A549 (cell line): ENCODE measurements around the gene KNDC1. TPM values are rescaled to one million over a fixed set of nuclear protein-coding genes. Genes with fewer than 3 reads are reported as not detected.

Source experiments
- ATAC-seq, 2 experiments: fragments of 200-7000 bp in 1 of 2; fragments of >200 bp in 1 of 2; cut with Nextera tagmentation in 1 of 2; cut with Tn5 transposase in 1 of 2; 3 replicates each; pipeline versions ENCODE4 v1.8.0 to v1.9.1; 2018 to 2020; ENCODE audit warnings: mild to moderate bottlenecking in 1 of 2, moderate library complexity in 1 of 2
- CTCF ChIA-PET: fragments of 300-600 bp; sonication (Branson Sonifier 250); formaldehyde crosslinking; extraction: SDS; loops from one replicate; lab custom pipeline; 2021; ENCODE audit warnings: antibody characterized with exemption, inconsistent platforms; lab: Yijun Ruan, JAX
- POLR2A ChIA-PET: fragments of 350-600 bp; formaldehyde crosslinking; extraction: SDS; loops from one replicate; lab custom pipeline; 2021; ENCODE audit warnings: antibody characterized with exemption, inconsistent platforms; lab: Yijun Ruan, JAX
- DNase-seq, 2 experiments: peaks; one replicate each; pipeline versions ENCODE4 v3.0.0 to v3.0.0-alpha.2; 2011 to 2016; ENCODE audit warnings: low read depth in 1 of 2, low spot score in 1 of 2
- FAIRE-seq: peaks from 2 replicates; lab custom pipeline; 2011; peaks lifted over from hg19 to GRCh38; lab: Jason Lieb, UNC
- H3K27ac ChIP-seq, 2 experiments: fragments of >200 bp; sonication (Bioruptor Twin); formaldehyde crosslinking; 3 replicates each; pipeline ENCODE4 v1.5.1; 2016 to 2017
- H3K4me1 ChIP-seq: fragments of >200 bp; sonication (Bioruptor Twin); formaldehyde crosslinking; 3 replicates; pipeline ENCODE4 v1.6.1; 2016
- H3K4me2 ChIP-seq: fragments of >200 bp; sonication (Bioruptor Twin); formaldehyde crosslinking; 3 replicates; pipeline ENCODE4 v1.6.1; 2016
- H3K4me3 ChIP-seq: fragments of >200 bp; sonication (Bioruptor Twin); formaldehyde crosslinking; 3 replicates; pipeline ENCODE4 v1.5.1; 2016
- H3K9me3 ChIP-seq: fragments of >200 bp; sonication (Bioruptor Twin); formaldehyde crosslinking; 3 replicates; pipeline ENCODE4 v1.6.1; 2016
- BHLHE40 ChIP-seq: IDR thresholded peaks from 2 replicates; pipeline ENCODE4 v1.6.1; 2012; ENCODE audit warnings: low read depth, low read length, inconsistent platforms
- CEBPB ChIP-seq, 2 experiments: fragments of >200 bp in 1 of 2; sonication (Bioruptor Twin) in 1 of 2; formaldehyde crosslinking in 1 of 2; IDR thresholded peaks; 2 replicates each; pipeline ENCODE4 v1.6.1; 2012 to 2016
- CHD2 ChIP-seq: fragments of 150-350 bp; IDR thresholded peaks from 2 replicates; pipeline ENCODE4 v1.6.1; 2014; ENCODE audit warnings: low read length; ENCODE audit not compliant: partially characterized antibody
- EP300 ChIP-seq, 2 experiments: fragments of >200 bp; sonication (Bioruptor Twin); formaldehyde crosslinking; IDR thresholded peaks; 2 replicates in 1 of 2; 3 replicates in 1 of 2; pipeline ENCODE4 v1.6.1; 2016 to 2017
- ESRRA ChIP-seq: fragments of 150-350 bp; IDR thresholded peaks from 2 replicates; pipeline ENCODE4 v1.6.1; 2014; ENCODE audit warnings: mild to moderate bottlenecking, low read length, borderline replicate concordance
- KDM5A ChIP-seq: fragments of 200-600 bp; sonication (generic); IDR thresholded peaks from 2 replicates; pipeline ENCODE4 v1.6.1; 2016; ENCODE audit warnings: antibody characterized with exemption, mild to moderate bottlenecking
- MAFK ChIP-seq: fragments of 450-650 bp; IDR thresholded peaks from 2 replicates; pipeline ENCODE4 v1.6.1; 2014; ENCODE audit not compliant: partially characterized antibody
- MYC ChIP-seq: IDR thresholded peaks from 2 replicates; pipeline ENCODE4 v1.6.1; 2012; ENCODE audit warnings: mild to moderate bottlenecking, inconsistent platforms, low read length, improper control_type of control experiment, borderline replicate concordance
- PHF8 ChIP-seq: fragments of 200-600 bp; sonication (generic); IDR thresholded peaks from 2 replicates; pipeline ENCODE4 v1.6.1; 2016; ENCODE audit warnings: low read depth, mild to moderate bottlenecking, antibody characterized with exemption, moderate library complexity, borderline replicate concordance
- RAD21 ChIP-seq, 2 experiments: fragments of >200 bp in 1 of 2; sonication (Bioruptor Twin) in 1 of 2; formaldehyde crosslinking in 1 of 2; IDR thresholded peaks in 1 of 2; conservative IDR thresholded peaks in 1 of 2; 2 replicates in 1 of 2; 3 replicates in 1 of 2; pipeline ENCODE4 v1.6.1; 2012 to 2018; ENCODE audit warnings: inconsistent platforms in 1 of 2
- WGBS: methylation state at CpG from one replicate; pipeline ENCODE4 v1.1.6; 2017; ENCODE audit errors: missing lambda C conversion rate; 5-methylcytosine and 5-hydroxymethylcytosine counted together
- polyA plus RNA-seq, 4 experiments: library from polyadenylated mRNA; depleted of rRNA in 3 of 4; stranded (reverse); fragments of >200 nt; fragmentation: RNase III in 1 of 4; extraction: RNeasy Plus Mini Kit Qiagen cat#74134 plus additional on column Dnase treatment in 1 of 4; gene quantifications; 2 replicates in 3 of 4; 3 replicates in 1 of 4; pipeline ENCODE4 v1.2.3, GENCODE V29; 2011 to 2017
- TF ChIP-seq, protein P1 (sequence below): fragments of 200-600 bp; sonication (generic); IDR thresholded peaks from 2 replicates; pipeline ENCODE4 v1.6.1; 2016; ENCODE audit warnings: antibody characterized with exemption, mild to moderate bottlenecking, moderate library complexity
- TF ChIP-seq, protein P2 (sequence below): IDR thresholded peaks from 2 replicates; pipeline ENCODE4 v1.6.1; 2012; ENCODE audit warnings: low read depth, borderline replicate concordance
- TF ChIP-seq, protein P3 (sequence below): fragments of 250-450 bp; sonication (Bioruptor Pico); IDR thresholded peaks from 2 replicates; pipeline ENCODE4 v1.5.0; 2020; ENCODE audit warnings: low read depth, mild to moderate bottlenecking, moderate library complexity
- TF ChIP-seq, protein P4 (sequence below): IDR thresholded peaks from 2 replicates; pipeline ENCODE4 v1.6.1; 2012
- TF ChIP-seq, protein P5 (sequence below): fragments of 450-650 bp; IDR thresholded peaks from 2 replicates; pipeline ENCODE4 v1.6.1; 2014; ENCODE audit warnings: antibody characterized with exemption
- TF ChIP-seq, protein P6 (sequence below): fragments of 150-350 bp; IDR thresholded peaks from 2 replicates; pipeline ENCODE4 v1.6.1; 2014; ENCODE audit warnings: low read depth, mild to moderate bottlenecking, low read length
- TF ChIP-seq, protein P7 (sequence below): IDR thresholded peaks from 2 replicates; pipeline ENCODE4 v1.6.1; 2012

The KNDC1 gene
- polyA plus RNA-seq, 2 of the 4 experiments (the other 2 are of a cell fraction): 0.56 to 0.63 TPM

DNA sequence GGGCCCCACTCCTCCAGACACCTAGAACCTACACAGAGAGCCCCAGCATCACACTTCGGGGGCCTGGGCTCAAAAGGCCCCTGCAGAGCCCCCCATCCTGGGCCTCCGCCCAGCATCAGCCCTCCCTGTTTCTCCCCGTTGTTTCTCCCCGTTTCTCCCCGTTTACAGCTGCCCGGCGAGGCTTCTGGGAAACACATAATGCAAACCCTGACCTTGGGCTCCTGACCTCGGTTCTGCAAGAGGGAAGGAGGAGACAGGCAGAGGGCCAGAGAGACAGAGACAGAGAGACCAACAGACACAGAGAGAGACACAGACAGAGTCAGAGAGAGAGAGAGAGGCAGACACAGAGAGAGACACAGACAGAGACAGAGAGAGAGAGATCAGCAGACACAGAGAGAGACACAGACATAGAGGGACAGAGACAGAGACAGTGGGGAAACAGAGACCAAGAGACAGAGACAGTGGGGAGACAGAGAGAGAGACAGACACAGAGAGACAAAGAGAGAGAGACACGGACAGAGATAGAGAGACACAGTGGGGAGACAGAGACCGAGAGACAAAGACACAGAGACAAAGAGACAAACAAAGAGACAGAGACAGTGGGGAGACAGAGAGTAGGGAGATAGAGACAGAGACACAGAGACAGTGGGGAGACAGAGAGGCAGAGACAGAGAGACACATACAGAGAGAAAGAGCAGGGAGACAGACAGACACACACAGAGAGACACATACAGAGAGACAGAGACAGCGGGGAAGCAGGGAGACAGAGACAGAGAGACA lies 90.1 kb downstream of the KNDC1 start (continued):
- TF ChIP-seq ESRRA: no peak
- no peak for TF ChIP-seq RAD21 (conservative IDR thresholded peaks at IDR 0.05 in 1 of 2, IDR thresholded peaks at IDR 0.05 in 1 of 2)

DNA sequence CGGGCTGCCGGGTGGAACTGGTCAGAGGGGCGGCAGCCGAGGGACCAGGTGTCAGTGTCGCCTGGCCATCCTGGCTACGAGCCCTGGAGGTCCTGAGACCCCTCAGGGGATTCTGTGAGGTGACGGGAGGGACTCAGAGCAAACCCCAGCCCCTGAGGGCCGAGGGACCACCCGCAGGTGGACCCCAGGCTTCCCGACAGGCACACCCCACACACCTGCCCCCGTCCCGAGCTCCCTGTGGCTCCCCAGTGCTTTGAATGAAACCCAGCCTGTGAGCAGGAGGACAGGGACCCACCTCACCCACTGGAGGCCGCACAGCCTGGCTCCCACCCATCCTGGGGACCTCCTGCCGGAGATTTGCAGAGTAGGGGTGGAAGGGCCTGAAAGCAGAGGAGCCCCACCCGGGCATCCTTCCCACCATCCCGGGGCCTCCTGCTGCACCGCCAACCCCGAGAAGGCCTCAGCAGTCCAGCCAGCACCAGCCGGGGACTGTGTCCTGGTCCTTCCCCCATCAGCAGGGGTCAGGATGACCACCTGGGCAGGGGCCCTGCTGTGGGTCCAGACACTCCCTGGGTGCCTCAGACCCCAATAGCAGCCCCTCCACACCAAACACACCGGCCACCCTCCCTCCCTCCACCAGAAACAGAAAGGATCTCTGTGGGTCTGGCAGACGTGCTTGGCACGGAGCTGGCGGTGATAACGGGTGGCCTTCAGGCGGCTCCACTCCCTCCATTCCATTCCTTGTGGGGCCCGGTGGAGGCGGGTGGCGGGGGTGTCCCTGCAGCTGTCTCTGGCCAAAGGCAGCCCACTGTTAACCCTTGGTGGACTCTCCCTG lies 91.6 kb downstream of the KNDC1 start:
- POLR2A ChIA-PET: no interaction called here
- DNase-seq (no peak), ATAC-seq (peak in 1 of 2 experiments; percentile 17; a peak in 2 of 6 replicates), FAIRE-seq (no peak)
- no peaks in the 10 kb centered on the region for H3K9me3 ChIP-seq
- CTCF ChIA-PET: interaction anchor here (0.8 kb wide), 1 partner anchor 90 kb away, joined by 3 read pairs; no protein-coding TSS in a partner anchor
- H3K27ac ChIP-seq: no peak overlapping the region
- TF ChIP-seq PHF8 (no peak), MAFK (no peak), CEBPB (IDR thresholded peaks at IDR 0.05) (no peak), BHLHE40 (no peak), KDM5A (no peak)
- TF ChIP-seq, protein P1, sequence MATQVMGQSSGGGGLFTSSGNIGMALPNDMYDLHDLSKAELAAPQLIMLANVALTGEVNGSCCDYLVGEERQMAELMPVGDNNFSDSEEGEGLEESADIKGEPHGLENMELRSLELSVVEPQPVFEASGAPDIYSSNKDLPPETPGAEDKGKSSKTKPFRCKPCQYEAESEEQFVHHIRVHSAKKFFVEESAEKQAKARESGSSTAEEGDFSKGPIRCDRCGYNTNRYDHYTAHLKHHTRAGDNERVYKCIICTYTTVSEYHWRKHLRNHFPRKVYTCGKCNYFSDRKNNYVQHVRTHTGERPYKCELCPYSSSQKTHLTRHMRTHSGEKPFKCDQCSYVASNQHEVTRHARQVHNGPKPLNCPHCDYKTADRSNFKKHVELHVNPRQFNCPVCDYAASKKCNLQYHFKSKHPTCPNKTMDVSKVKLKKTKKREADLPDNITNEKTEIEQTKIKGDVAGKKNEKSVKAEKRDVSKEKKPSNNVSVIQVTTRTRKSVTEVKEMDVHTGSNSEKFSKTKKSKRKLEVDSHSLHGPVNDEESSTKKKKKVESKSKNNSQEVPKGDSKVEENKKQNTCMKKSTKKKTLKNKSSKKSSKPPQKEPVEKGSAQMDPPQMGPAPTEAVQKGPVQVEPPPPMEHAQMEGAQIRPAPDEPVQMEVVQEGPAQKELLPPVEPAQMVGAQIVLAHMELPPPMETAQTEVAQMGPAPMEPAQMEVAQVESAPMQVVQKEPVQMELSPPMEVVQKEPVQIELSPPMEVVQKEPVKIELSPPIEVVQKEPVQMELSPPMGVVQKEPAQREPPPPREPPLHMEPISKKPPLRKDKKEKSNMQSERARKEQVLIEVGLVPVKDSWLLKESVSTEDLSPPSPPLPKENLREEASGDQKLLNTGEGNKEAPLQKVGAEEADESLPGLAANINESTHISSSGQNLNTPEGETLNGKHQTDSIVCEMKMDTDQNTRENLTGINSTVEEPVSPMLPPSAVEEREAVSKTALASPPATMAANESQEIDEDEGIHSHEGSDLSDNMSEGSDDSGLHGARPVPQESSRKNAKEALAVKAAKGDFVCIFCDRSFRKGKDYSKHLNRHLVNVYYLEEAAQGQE: no peak
- TF ChIP-seq, protein P2, sequence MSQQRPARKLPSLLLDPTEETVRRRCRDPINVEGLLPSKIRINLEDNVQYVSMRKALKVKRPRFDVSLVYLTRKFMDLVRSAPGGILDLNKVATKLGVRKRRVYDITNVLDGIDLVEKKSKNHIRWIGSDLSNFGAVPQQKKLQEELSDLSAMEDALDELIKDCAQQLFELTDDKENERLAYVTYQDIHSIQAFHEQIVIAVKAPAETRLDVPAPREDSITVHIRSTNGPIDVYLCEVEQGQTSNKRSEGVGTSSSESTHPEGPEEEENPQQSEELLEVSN: no peak
- TF ChIP-seq, protein P3, sequence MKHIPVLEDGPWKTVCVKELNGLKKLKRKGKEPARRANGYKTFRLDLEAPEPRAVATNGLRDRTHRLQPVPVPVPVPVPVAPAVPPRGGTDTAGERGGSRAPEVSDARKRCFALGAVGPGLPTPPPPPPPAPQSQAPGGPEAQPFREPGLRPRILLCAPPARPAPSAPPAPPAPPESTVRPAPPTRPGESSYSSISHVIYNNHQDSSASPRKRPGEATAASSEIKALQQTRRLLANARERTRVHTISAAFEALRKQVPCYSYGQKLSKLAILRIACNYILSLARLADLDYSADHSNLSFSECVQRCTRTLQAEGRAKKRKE (CRISPR knock-in tag): no peak
- TF ChIP-seq, protein P4, sequence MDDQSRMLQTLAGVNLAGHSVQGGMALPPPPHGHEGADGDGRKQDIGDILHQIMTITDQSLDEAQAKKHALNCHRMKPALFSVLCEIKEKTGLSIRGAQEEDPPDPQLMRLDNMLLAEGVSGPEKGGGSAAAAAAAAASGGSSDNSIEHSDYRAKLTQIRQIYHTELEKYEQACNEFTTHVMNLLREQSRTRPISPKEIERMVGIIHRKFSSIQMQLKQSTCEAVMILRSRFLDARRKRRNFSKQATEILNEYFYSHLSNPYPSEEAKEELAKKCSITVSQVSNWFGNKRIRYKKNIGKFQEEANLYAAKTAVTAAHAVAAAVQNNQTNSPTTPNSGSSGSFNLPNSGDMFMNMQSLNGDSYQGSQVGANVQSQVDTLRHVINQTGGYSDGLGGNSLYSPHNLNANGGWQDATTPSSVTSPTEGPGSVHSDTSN: no peak
- H3K4me3 ChIP-seq: no peak overlapping the region
- WGBS: 68% methylated on average over 21 of the region's 28 CpGs
- H3K4me1 ChIP-seq: no peaks in the 10 kb centered on the region
- no peak overlapping the region for H3K4me2 ChIP-seq

DNA sequence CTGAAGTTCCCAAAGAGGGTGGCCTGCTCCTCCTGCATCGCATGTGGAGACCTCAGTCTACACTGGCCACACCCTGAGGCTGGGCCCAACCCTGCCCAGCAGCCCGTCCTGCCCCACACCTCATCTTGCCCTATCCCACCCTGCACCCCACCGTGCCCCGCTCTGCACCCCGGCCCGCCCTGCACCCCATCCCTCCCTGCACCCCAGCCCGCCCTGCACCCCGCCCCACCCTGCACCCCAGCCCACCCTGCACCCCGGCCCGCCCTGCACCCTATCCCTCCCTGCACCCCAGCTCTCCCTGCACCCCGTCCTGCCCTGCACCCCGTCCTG lies 92.2 kb downstream of the KNDC1 start:
- FAIRE-seq (no peak), ATAC-seq (peak in 1 of 2 experiments; percentile 11; a peak in 2 of 6 replicates), DNase-seq (no peak)
- ChIA-PET CTCF (interaction anchor here (0.8 kb wide), 1 partner anchor 91 kb away, joined by 3 read pairs; no protein-coding TSS in a partner anchor), POLR2A (no interaction called here)
- peaks cover 4% of the 10 kb centered on the region; the same call in 1 of the 3 replicates for H3K4me1 ChIP-seq
- H3K4me2 ChIP-seq: no peak overlapping the region
- 31% methylated on average over 2 of the region's 12 CpGs for WGBS
- H3K9me3 ChIP-seq: no peaks in the 10 kb centered on the region
- H3K27ac ChIP-seq: no peak overlapping the region
- H3K4me3 ChIP-seq: no peak overlapping the region
- no peak for TF ChIP-seq PHF8
- TF ChIP-seq, protein P5, sequence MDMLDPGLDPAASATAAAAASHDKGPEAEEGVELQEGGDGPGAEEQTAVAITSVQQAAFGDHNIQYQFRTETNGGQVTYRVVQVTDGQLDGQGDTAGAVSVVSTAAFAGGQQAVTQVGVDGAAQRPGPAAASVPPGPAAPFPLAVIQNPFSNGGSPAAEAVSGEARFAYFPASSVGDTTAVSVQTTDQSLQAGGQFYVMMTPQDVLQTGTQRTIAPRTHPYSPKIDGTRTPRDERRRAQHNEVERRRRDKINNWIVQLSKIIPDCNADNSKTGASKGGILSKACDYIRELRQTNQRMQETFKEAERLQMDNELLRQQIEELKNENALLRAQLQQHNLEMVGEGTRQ: no peak
- TF ChIP-seq, protein P6, sequence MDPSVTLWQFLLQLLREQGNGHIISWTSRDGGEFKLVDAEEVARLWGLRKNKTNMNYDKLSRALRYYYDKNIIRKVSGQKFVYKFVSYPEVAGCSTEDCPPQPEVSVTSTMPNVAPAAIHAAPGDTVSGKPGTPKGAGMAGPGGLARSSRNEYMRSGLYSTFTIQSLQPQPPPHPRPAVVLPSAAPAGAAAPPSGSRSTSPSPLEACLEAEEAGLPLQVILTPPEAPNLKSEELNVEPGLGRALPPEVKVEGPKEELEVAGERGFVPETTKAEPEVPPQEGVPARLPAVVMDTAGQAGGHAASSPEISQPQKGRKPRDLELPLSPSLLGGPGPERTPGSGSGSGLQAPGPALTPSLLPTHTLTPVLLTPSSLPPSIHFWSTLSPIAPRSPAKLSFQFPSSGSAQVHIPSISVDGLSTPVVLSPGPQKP: no peak
- TF ChIP-seq, protein P3 (CRISPR knock-in tag): no peak
- TF ChIP-seq EP300 (IDR thresholded peaks at IDR 0.05): no peak
- TF ChIP-seq CHD2: no peak
- TF ChIP-seq MYC: no peak
- TF ChIP-seq, protein P7, sequence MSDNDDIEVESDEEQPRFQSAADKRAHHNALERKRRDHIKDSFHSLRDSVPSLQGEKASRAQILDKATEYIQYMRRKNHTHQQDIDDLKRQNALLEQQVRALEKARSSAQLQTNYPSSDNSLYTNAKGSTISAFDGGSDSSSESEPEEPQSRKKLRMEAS: no peak
